K562 (cell line): ENCODE measurements around the gene POLR2A. TPM values are rescaled to one million over a fixed set of nuclear protein-coding genes. Genes with fewer than 3 reads are reported as not detected.

Experiments used
- ATAC-seq: fragments of 200-7000 bp; cut with Tn5 transposase; 3 replicates; pipeline ENCODE4 v1.9.1; 2020; ENCODE audit warnings: moderate library complexity
- BruUV-seq: library from RNA; stranded (reverse); fragments of 400-500 nt; replicated peaks from 2 replicates; lab custom pipeline; 2021; lab: Mats Ljungman, UMichigan
- CTCF ChIA-PET: fragments of 300-600 bp; formaldehyde crosslinking; extraction: SDS; loops from one replicate; lab custom pipeline; 2021; ENCODE audit warnings: low intra/inter-chr PET ratio; lab: Yijun Ruan, JAX
- POLR2A ChIA-PET: fragments of 300-600, 350-650 bp; sonication (Branson Sonifier 250); formaldehyde crosslinking; extraction: SDS; loops from one replicate; lab custom pipeline; 2021; ENCODE audit warnings: antibody characterized with exemption, inconsistent platforms; lab: Yijun Ruan, JAX
- DNase-seq, 4 experiments: peaks; one replicate each; pipeline versions ENCODE4 v3.0.0 to v3.0.0-alpha.2; 2011 to 2018; ENCODE audit warnings: low spot score in 3 of 4, mixed read lengths in 3 of 4; ENCODE audit errors: extremely low read depth in 1 of 4
- FAIRE-seq: peaks from 2 replicates; lab custom pipeline; 2011; peaks lifted over from hg19 to GRCh38; lab: Jason Lieb, UNC
- H2AFZ ChIP-seq: 2 replicates; pipeline ENCODE4 v1.6.0; 2011; ENCODE audit warnings: low read depth, low read length, control low read depth, inconsistent platforms
- H3K27ac ChIP-seq: fragments of 200-600 bp; 3 replicates; pipeline ENCODE4 v1.8.0; 2011; ENCODE audit warnings: low read depth, mild to moderate bottlenecking, control low read depth, inconsistent platforms, low read length, moderate library complexity, mixed read lengths; ENCODE audit errors: extremely low read depth
- H3K27me3 ChIP-seq, 2 experiments: fragments of 300-600 bp in 1 of 2; 2 replicates in 1 of 2; 3 replicates in 1 of 2; pipeline versions ENCODE4 v1.6.0 to v1.8.0; 2011; ENCODE audit warnings: inconsistent platforms in 2 of 2, low read length in 2 of 2, mild to moderate bottlenecking in 1 of 2, mixed read lengths in 1 of 2, moderate library complexity in 1 of 2; ENCODE audit not compliant: control insufficient read depth in 2 of 2, insufficient read depth in 2 of 2
- H3K36me3 ChIP-seq: fragments of 300-600 bp; 3 replicates; pipeline ENCODE4 v1.8.0; 2011; ENCODE audit warnings: mild to moderate bottlenecking, low read length, inconsistent platforms; ENCODE audit not compliant: control insufficient read depth, insufficient read depth
- H3K4me1 ChIP-seq, 2 experiments: fragments of 200-600 bp in 1 of 2; replicated peaks in 1 of 2; 2 replicates in 1 of 2; 3 replicates in 1 of 2; pipeline versions ENCODE4 v1.5.1 to v1.8.0; 2011; ENCODE audit warnings: inconsistent platforms in 2 of 2, low read length in 2 of 2, mild to moderate bottlenecking in 1 of 2, mixed read lengths in 1 of 2, moderate library complexity in 1 of 2; ENCODE audit not compliant: control insufficient read depth in 2 of 2, insufficient read depth in 2 of 2
- H3K4me2 ChIP-seq: 2 replicates; pipeline ENCODE4 v1.6.1; 2011; ENCODE audit warnings: low read length, control low read depth, inconsistent platforms, mixed read lengths; ENCODE audit not compliant: insufficient read depth
- H3K4me3 ChIP-seq: fragments of 200-600 bp; sonication (generic), shearing (Covaris generic); 2 replicates; pipeline ENCODE4 v1.5.1; 2016; ENCODE audit warnings: control low read depth, inconsistent platforms
- H3K79me2 ChIP-seq: fragments of 200-600 bp; 3 replicates; pipeline ENCODE4 v1.8.0; 2011; ENCODE audit warnings: low read length, inconsistent platforms; ENCODE audit not compliant: control insufficient read depth, insufficient read depth
- H3K9ac ChIP-seq, 2 experiments: 2 replicates each; pipeline versions ENCODE4 v1.6.0 to v1.6.1; 2011; ENCODE audit warnings: low read depth in 2 of 2, low read length in 2 of 2, control low read depth in 1 of 2, inconsistent platforms in 1 of 2, mild to moderate bottlenecking in 1 of 2, mixed read lengths in 1 of 2; ENCODE audit not compliant: insufficient read depth in 1 of 2
- H3K9me1 ChIP-seq: one replicate; pipeline ENCODE4 v1.6.0; 2011; ENCODE audit warnings: inconsistent platforms, mild to moderate bottlenecking, low read length, moderate library complexity; ENCODE audit not compliant: control insufficient read depth, insufficient read depth
- H3K9me3 ChIP-seq: replicated peaks from 2 replicates; pipeline ENCODE4 v1.5.1; 2011; ENCODE audit warnings: low read depth, low read length, inconsistent platforms; ENCODE audit not compliant: control insufficient read depth, insufficient read depth
- H4K20me1 ChIP-seq: replicated peaks from 2 replicates; pipeline ENCODE4 v1.6.1; 2011; ENCODE audit warnings: low read length, inconsistent platforms, mixed read lengths; ENCODE audit not compliant: control insufficient read depth, insufficient read depth
- FOXJ3 ChIP-seq: sonication (generic); formaldehyde crosslinking; IDR thresholded peaks from 2 replicates; pipeline ENCODE4 v1.4.0; 2020; ENCODE audit warnings: mild to moderate bottlenecking, missing genetic modification reagents
- POLR2AphosphoS5 ChIP-seq: IDR thresholded peaks from 2 replicates; pipeline ENCODE4 v1.6.1; 2011; ENCODE audit warnings: mild to moderate bottlenecking, low read depth, low read length, moderate library complexity; ENCODE audit not compliant: control insufficient read depth, insufficient read depth
- SNRNP70 ChIP-seq: fragments of 200-400 bp; formaldehyde crosslinking; optimal IDR thresholded peaks from 2 replicates; pipeline ENCODE3; 2017; ENCODE audit warnings: low read depth, low read length
- SREBF2 ChIP-seq: sonication (generic); formaldehyde crosslinking; IDR thresholded peaks from 2 replicates; pipeline ENCODE4 v1.4.0; 2020; ENCODE audit warnings: mild to moderate bottlenecking, missing genetic modification reagents
- TCF3 ChIP-seq: sonication (generic); formaldehyde crosslinking; IDR thresholded peaks from 2 replicates; pipeline ENCODE4 v1.4.0; 2020; ENCODE audit warnings: mild to moderate bottlenecking, missing genetic modification reagents
- XRCC5 ChIP-seq: fragments of 200-400 bp; formaldehyde crosslinking; IDR thresholded peaks from 2 replicates; pipeline ENCODE4 v1.6.1; 2017; ENCODE audit warnings: low read depth, mild to moderate bottlenecking, low read length
- ZNF239 ChIP-seq: fragments of 250-450 bp; sonication (Bioruptor Pico); IDR thresholded peaks from 2 replicates; pipeline ENCODE4 v1.4.0; 2020; ENCODE audit warnings: mild to moderate bottlenecking
- WGBS: fragments of 100-300 bp; shearing (Covaris generic); methylation state at CpG from one replicate; pipeline ENCODE4 v1.1.6; 2016; ENCODE audit warnings: low coverage, mixed read lengths; ENCODE audit not compliant: insufficient coverage; ENCODE audit errors: missing lambda C conversion rate; 5-methylcytosine and 5-hydroxymethylcytosine counted together
- in situ Hi-C: fragments of 300-500 bp; cut with MboI; formaldehyde crosslinking; loops from 4 replicates; pipeline ENCODE4 v1.15.0; 2018; ENCODE audit warnings: inconsistent platforms, mixed read lengths
- intact Hi-C: fragments of 100-400 bp; cut with micrococcal nuclease; formaldehyde crosslinking; loops from 2 replicates; pipeline ENCODE4 v1.14.2; 2022
- polyA plus RNA-seq, 8 experiments: library from polyadenylated mRNA; depleted of rRNA in 4 of 8; stranded (reverse) in 5 of 8; unstranded in 3 of 8; fragments of >200 nt; fragmentation: Nextera tagmentation in 2 of 8; fragmentation: Illumina TruSeq in 1 of 8; extraction: Ambion mirVana in 2 of 8; extraction: Trizol in 1 of 8; gene quantifications; 2 replicates each; pipeline versions ENCODE4 v1.2.1 to v1.2.3, GENCODE V29; 2011 to 2014; ENCODE audit warnings: inconsistent platforms in 1 of 8, missing spikeins in 1 of 8
- total RNA-seq, 7 experiments: library from RNA; depleted of rRNA in 6 of 7; stranded (reverse); fragments of >200 nt in 6 of 7; fragmentation: Illumina TruSeq in 2 of 7; extraction: Trizol in 2 of 7; gene quantifications; 2 replicates each; pipeline versions ENCODE4 v1.2.1 to v1.2.3, GENCODE V29; 2011 to 2021; ENCODE audit warnings: low replicate concordance in 1 of 7

POLR2A gene
- total and polyA plus RNA-seq, 9 of the 15 experiments (the other 6 are each of a cell fraction or from before 2014, with no cell fraction given), result 1.3 to 109 (median 12.4) TPM

- Histone ChIP-seq H3K79me2 (peaks cover 29% of the 10 kb centered on the region), H3K27me3 (no peaks in the 10 kb centered on the region), H3K9me3 (no peaks in the 10 kb centered on the region), H2AFZ (no peak overlapping the region), H3K27ac (no peak overlapping the region), H3K36me3 (peaks cover 87% of the 10 kb centered on the region), H3K4me3 (no peak overlapping the region), H3K9ac (no peak overlapping the region), H3K4me2 (no peak overlapping the region), H3K4me1 (no peaks in the 10 kb centered on the region), H3K9me1 (no peaks in the 10 kb centered on the region)
- in situ Hi-C loops, result no loop called here
- POLR2A ChIA-PET, result interaction anchor here (0.8 to 3.6 kb wide), 4 partner anchors 10 to 93 kb away, joined by 3 to 25 read pairs (median 4); partner anchors contain the start of genes POLR2A and TMEM256
- no peak for FAIRE-seq
- ATAC-seq, result no peak
- intact Hi-C loops, result no loop called here
- DNase-seq, result no peak
- BruUV-seq, result no TSS peak
- TF ChIP-seq POLR2AphosphoS5 (0 out of 2 replicates have a peak, but pooled peaks have one; percentile 1), SNRNP70 (no peak)
- TF ChIP-seq, all 486 proteins: peak for 1
- 93% methylated on average over 9 of the region's 14 CpGs for WGBS
- CTCF ChIA-PET, result no interaction called here
- 0 out of 2 replicates have a peak, but pooled peaks cover 8% of the 10 kb centered on the region for H4K20me1 ChIP-seq
Observed at GRCh38 chr17:7497636-7498035, 13.5 kb downstream of the POLR2A start.

GRCh38 chr17:7499161-7499560 is 15.0 kb downstream of the POLR2A start:
- no peaks in the 10 kb centered on the region for H3K27me3 ChIP-seq
- CTCF ChIA-PET, result no interaction called here
- no peak overlapping the region for H3K4me2 ChIP-seq
- TF ChIP-seq XRCC5 (no peak), ZNF239 (CRISPR knock-in tag) (no peak), SREBF2 (no peak), FOXJ3 (CRISPR knock-in tag) (no peak), TCF3 (CRISPR knock-in tag) (no peak)
- intact Hi-C loops (no loop called here), in situ Hi-C loops (no loop called here)
- POLR2A ChIA-PET, result interaction anchor here (3.6 kb wide), 1 partner anchor 14 kb away, joined by 25 read pairs; the partner anchor contains the start of gene POLR2A
- BruUV-seq, result no TSS peak
- no peak overlapping the region for H3K27ac ChIP-seq
- peaks cover 89% of the 10 kb centered on the region for H3K36me3 ChIP-seq
- H3K9me1 ChIP-seq, result no peaks in the 10 kb centered on the region
- peaks cover 13% of the 10 kb centered on the region for H3K79me2 ChIP-seq
- 90% methylated on average over 10 of the region's 11 CpGs for WGBS
- H3K4me1 ChIP-seq, result no peaks in the 10 kb centered on the region
- H2AFZ ChIP-seq, result no peak overlapping the region
- no peaks in the 10 kb centered on the region for H3K9me3 ChIP-seq
- no peak overlapping the region for H3K4me3 ChIP-seq
- no peak overlapping the region for H3K9ac ChIP-seq
- 0 out of 2 replicates have a peak, but pooled peaks cover 5% of the 10 kb centered on the region for H4K20me1 ChIP-seq
- ATAC-seq, result no peak
- DNase-seq, result no peak
- FAIRE-seq, result no peak
